Hypothalamus (tissue), 51 donors: Measurements from ENCODE around the gene PTPRN2.

ENCODE experiments used
- DNase-seq, 51 donors: peaks; one replicate each; lab custom pipeline; 2025; lab: John Stamatoyannopoulos, UW

The PTPRN2 gene

GRCh38 chr7:158107806-158108205 lies 479.8 kb downstream of the PTPRN2 start:
- no peak for DNase-seq

- no peak for DNase-seq
Observed at GRCh38 chr7:158106272-158106671, 481.4 kb downstream of the PTPRN2 start.

GRCh38 chr7:158103378-158103777 lies 484.2 kb downstream of the PTPRN2 start:
- DNase-seq: no peak

GRCh38 chr7:158102897-158103296 lies 484.7 kb downstream of the PTPRN2 start:
- no peak for DNase-seq

GRCh38 chr7:158101821-158102450 lies 485.7 kb downstream of the PTPRN2 start:
- no peak for DNase-seq

- DNase-seq: no peak
Observed at GRCh38 chr7:158098125-158099030, 489.2 kb downstream of the PTPRN2 start.

GRCh38 chr7:158097453-158098124 lies 490.0 kb downstream of the PTPRN2 start:
- no peak for DNase-seq

- no peak for DNase-seq
Observed at GRCh38 chr7:158097106-158097452, 490.5 kb downstream of the PTPRN2 start.

- DNase-seq: no peak
Observed at GRCh38 chr7:158096582-158096981, 491.0 kb downstream of the PTPRN2 start.

GRCh38 chr7:158094671-158095226 lies 492.9 kb downstream of the PTPRN2 start:
- no peak for DNase-seq

GRCh38 chr7:158094046-158094445 lies 493.6 kb downstream of the PTPRN2 start:
- no peak for DNase-seq

GRCh38 chr7:158093156-158093796 lies 494.3 kb downstream of the PTPRN2 start:
- DNase-seq: no peak

GRCh38 chr7:158087196-158087595 lies 500.4 kb downstream of the PTPRN2 start:
- DNase-seq: no peak

- DNase-seq: no peak
Observed at GRCh38 chr7:158085741-158086695, 501.6 kb downstream of the PTPRN2 start.

GRCh38 chr7:158084555-158084954 lies 503.1 kb downstream of the PTPRN2 start:
- DNase-seq: no peak

GRCh38 chr7:158083526-158084310 lies 503.9 kb downstream of the PTPRN2 start:
- no peak for DNase-seq

- no peak for DNase-seq
Observed at GRCh38 chr7:158082761-158083160, 504.9 kb downstream of the PTPRN2 start.

GRCh38 chr7:158080899-158081445 lies 506.7 kb downstream of the PTPRN2 start:
- no peak for DNase-seq
